Endothelial cell of umbilical vein (primary cell): ENCODE data around the gene PTPRU. TPM values are rescaled to one million over a fixed set of nuclear protein-coding genes. Genes with fewer than 3 reads are reported as not detected.

Source experiments
- BruUV-seq: library from RNA; stranded (reverse); fragments of 400-500 nt; replicated peaks from 2 replicates; lab custom pipeline; 2021; lab: Mats Ljungman, UMichigan
- CTCF ChIA-PET: fragments of 300-600, 350-600 bp; sonication (Branson Sonifier 250); formaldehyde crosslinking; loops from one replicate; lab custom pipeline; 2021; ENCODE audit warnings: antibody characterized with exemption, inconsistent platforms; lab: Charles Lee
- POLR2A ChIA-PET: fragments of 300-600, 350-600 bp; sonication (Branson Sonifier 250); formaldehyde crosslinking; loops from one replicate; lab custom pipeline; 2021; ENCODE audit warnings: antibody characterized with exemption, inconsistent platforms; lab: Charles Lee
- DNase-seq: peaks from one replicate; pipeline ENCODE4 v3.0.0-alpha.2; 2011; ENCODE audit warnings: low read depth, low spot score
- FAIRE-seq: peaks from 2 replicates; lab custom pipeline; 2011; peaks lifted over from hg19 to GRCh38; lab: Jason Lieb, UNC
- H2AFZ ChIP-seq: 2 replicates; pipeline ENCODE4 v1.6.0; 2012; ENCODE audit warnings: low read depth, low read length, control low read depth, inconsistent platforms
- H3K27ac ChIP-seq: 2 replicates; pipeline ENCODE4 v1.5.1; 2011; ENCODE audit warnings: low read depth, mild to moderate bottlenecking, control low read depth, low read length, moderate library complexity; ENCODE audit not compliant: insufficient read depth
- H3K27me3 ChIP-seq, 2 experiments: 2 replicates each; pipeline versions ENCODE4 v1.6.0 to v1.6.1; 2011; ENCODE audit warnings: low read length in 2 of 2, mixed read lengths in 1 of 2; ENCODE audit not compliant: control insufficient read depth in 2 of 2, insufficient read depth in 2 of 2
- H3K36me3 ChIP-seq, 2 experiments: 2 replicates in 1 of 2; 3 replicates in 1 of 2; pipeline ENCODE4 v1.5.1; 2011; ENCODE audit warnings: low read length in 2 of 2, mild to moderate bottlenecking in 1 of 2, moderate library complexity in 1 of 2; ENCODE audit not compliant: control insufficient read depth in 2 of 2, insufficient read depth in 2 of 2; ENCODE audit errors: extremely low read depth in 1 of 2
- H3K4me1 ChIP-seq: 3 replicates; pipeline ENCODE4 v1.5.1; 2011; ENCODE audit warnings: mild to moderate bottlenecking, low read length; ENCODE audit not compliant: control insufficient read depth, insufficient read depth; ENCODE audit errors: extremely low read depth
- H3K4me2 ChIP-seq: 2 replicates; pipeline ENCODE4 v1.6.1; 2011; ENCODE audit warnings: low read length, control low read depth, mixed read lengths; ENCODE audit not compliant: insufficient read depth
- H3K4me3 ChIP-seq, 3 experiments: fragments of 200-600 bp in 1 of 3; sonication (generic), shearing (Covaris generic) in 1 of 3; replicated peaks in 1 of 3; 2 replicates each; pipeline ENCODE4 v1.5.1; 2011 to 2016; ENCODE audit warnings: control low read depth in 3 of 3, low read length in 3 of 3, mild to moderate bottlenecking in 2 of 3, inconsistent platforms in 1 of 3, low read depth in 1 of 3, moderate library complexity in 1 of 3; ENCODE audit not compliant: insufficient read depth in 1 of 3
- H3K79me2 ChIP-seq: 2 replicates; pipeline ENCODE4 v1.6.0; 2012; ENCODE audit warnings: low read length, inconsistent platforms; ENCODE audit not compliant: control insufficient read depth, insufficient read depth
- H3K9ac ChIP-seq: replicated peaks from 2 replicates; pipeline ENCODE3; 2011; ENCODE audit warnings: low read length, control low read depth; ENCODE audit not compliant: insufficient read depth; ENCODE audit errors: extremely low read depth
- H3K9me1 ChIP-seq: replicated peaks from 3 replicates; pipeline ENCODE4 v1.6.0; 2011; ENCODE audit warnings: mild to moderate bottlenecking, low read length; ENCODE audit not compliant: control insufficient read depth, insufficient read depth; ENCODE audit errors: extremely low read depth
- H3K9me3 ChIP-seq: replicated peaks from 2 replicates; pipeline ENCODE4 v1.5.1; 2012; ENCODE audit warnings: low read length, inconsistent platforms; ENCODE audit not compliant: control insufficient read depth, insufficient read depth
- H4K20me1 ChIP-seq: replicated peaks from 2 replicates; pipeline ENCODE3; 2011; ENCODE audit warnings: mild to moderate bottlenecking, low read length; ENCODE audit not compliant: control insufficient read depth, insufficient read depth; ENCODE audit errors: extremely low read depth
- CTCF ChIP-seq, 2 donors: IDR thresholded peaks; 1 replicate in 1 of 2; 2 replicates in 1 of 2; pipeline ENCODE4 v1.5.1; 2011; ENCODE audit warnings: low read length in 2 of 2, mild to moderate bottlenecking in 2 of 2, moderate library complexity in 2 of 2, control low read depth in 1 of 2, inconsistent platforms in 1 of 2, low read depth in 1 of 2; ENCODE audit not compliant: insufficient read depth in 1 of 2; ENCODE audit errors: extremely low read depth in 1 of 2
- EZH2 ChIP-seq: IDR thresholded peaks from 2 replicates; pipeline ENCODE4 v1.6.1; 2012; ENCODE audit warnings: borderline replicate concordance, low read depth, mild to moderate bottlenecking, moderate library complexity, low read length, inconsistent platforms; ENCODE audit not compliant: severe bottlenecking
- FOS ChIP-seq: IDR thresholded peaks from 2 replicates; pipeline ENCODE4 v1.6.1; 2011; ENCODE audit warnings: mild to moderate bottlenecking, low read length, moderate library complexity, borderline replicate concordance; ENCODE audit not compliant: insufficient read depth
- GATA2 ChIP-seq: IDR thresholded peaks from 2 replicates; pipeline ENCODE4 v1.7.0; 2011; ENCODE audit warnings: low read depth, mild to moderate bottlenecking, moderate library complexity, mixed read lengths, low read length; ENCODE audit not compliant: insufficient read length, insufficient read depth
- JUN ChIP-seq: IDR thresholded peaks from 2 replicates; pipeline ENCODE4 v1.6.1; 2011; ENCODE audit warnings: borderline replicate concordance, low read depth; ENCODE audit not compliant: insufficient read length, insufficient read depth
- MAX ChIP-seq: IDR thresholded peaks from 2 replicates; pipeline ENCODE4 v1.6.1; 2011; ENCODE audit not compliant: insufficient read depth, insufficient read length
- MYC ChIP-seq: IDR thresholded peaks from one replicate; pipeline ENCODE4 v1.6.1; 2011; ENCODE audit warnings: mild to moderate bottlenecking, low read depth, low read length
- POLR2A ChIP-seq: IDR thresholded peaks from 2 replicates; pipeline ENCODE4 v1.6.1; 2012; ENCODE audit warnings: low read depth, mild to moderate bottlenecking, control low read depth, low read length
- POLR2AphosphoS5 ChIP-seq: IDR thresholded peaks from 2 replicates; pipeline ENCODE4 v1.6.1; 2012; ENCODE audit warnings: low read depth, mild to moderate bottlenecking, control low read depth, low read length, moderate library complexity; ENCODE audit not compliant: insufficient read depth
- dilution Hi-C: fragments of 300-500 bp; cut with MboI; formaldehyde crosslinking; loops from one replicate; pipeline ENCODE4 v1.15.0; 2019; ENCODE audit warnings: low sequenced_read_pairs; ENCODE audit not compliant: extremely low pct_ligation_motif_present
- intact Hi-C: fragments of 100-400 bp; cut with micrococcal nuclease; formaldehyde crosslinking; loops from one replicate; pipeline ENCODE4 v1.10.0; 2022
- polyA plus RNA-seq, 4 experiments: library from polyadenylated mRNA; depleted of rRNA in 3 of 4; stranded (reverse) in 3 of 4; unstranded in 1 of 4; fragments of >200 nt; gene quantifications; 2 replicates each; pipeline versions ENCODE4 v1.2.1 to v1.2.3, GENCODE V29; 2011 to 2012; ENCODE audit warnings: missing spikeins in 1 of 4
- total RNA-seq: library from RNA; stranded (reverse); gene quantifications from 2 replicates; pipeline ENCODE4 v1.2.3, GENCODE V29; 2021

PTPRU gene
- total and polyA plus RNA-seq, 2 donors (not counting 3 experiments of a cell fraction or from before 2014, with no cell fraction given) = 0.58 to 2.6 TPM

- no peak overlapping the region for H3K4me2 ChIP-seq
- no peak overlapping the region for H2AFZ ChIP-seq
- H3K36me3 ChIP-seq = no peaks in the 10 kb centered on the region
- H3K27ac ChIP-seq = no peak overlapping the region
- H3K9me3 ChIP-seq = no peaks in the 10 kb centered on the region
- TF ChIP-seq EZH2 (no peak), GATA2 (no peak), JUN (no peak), POLR2A (no peak), POLR2AphosphoS5 (no peak), CTCF (IDR thresholded peaks at IDR 0.05; ENCODE audit: extremely low read depth in 1 of 2, insufficient read depth in 1 of 2, low read depth in 1 of 2, low read length in 2 of 2) (no peak), MAX (no peak), MYC (no peak), FOS (no peak)
- no peak overlapping the region for H3K4me3 ChIP-seq
- no peaks in the 10 kb centered on the region for H4K20me1 ChIP-seq
- H3K27me3 ChIP-seq = peaks cover 3 to 10% of the 10 kb centered on the region in 2 experiments
- FAIRE-seq = no peak
- no peaks in the 10 kb centered on the region for H3K9me1 ChIP-seq
- intact Hi-C loops = no loop called here
- CTCF ChIA-PET = interaction anchor here (0.6 kb wide), 1 partner anchor 69 kb away, joined by 4 read pairs; no protein-coding TSS in a partner anchor
- H3K9ac ChIP-seq = no peak overlapping the region
- H3K4me1 ChIP-seq = no peaks in the 10 kb centered on the region
- DNase-seq = no peak
- dilution Hi-C loops = no loop called here
- no peaks in the 10 kb centered on the region for H3K79me2 ChIP-seq
- POLR2A ChIA-PET = no interaction called here
- BruUV-seq = no TSS peak
These were observed 36.0 kb downstream of the PTPRU start for GRCh38 chr1:29272147-29272907.
